Neural progenitor cell (in vitro differentiated cells): ENCODE data around the gene ABI3BP. TPM values are rescaled to one million over a fixed set of nuclear protein-coding genes. Genes with fewer than 3 reads are reported as not detected.

Source experiments
- DNase-seq: peaks from one replicate; pipeline ENCODE4 v3.0.0-alpha.2; 2016; ENCODE audit warnings: low spot score
- H2AFZ ChIP-seq: fragments of 200-600 bp; sonication (generic); replicated peaks from 2 replicates; pipeline ENCODE4 v1.6.1; 2016; ENCODE audit warnings: antibody characterized with exemption
- H3F3A ChIP-seq: fragments of 200-600 bp; sonication (generic); 2 replicates; pipeline ENCODE4 v1.6.1; 2016; ENCODE audit warnings: antibody characterized with exemption, low read depth
- H3K27ac ChIP-seq: fragments of 200-600 bp; sonication (generic); 2 replicates; pipeline ENCODE4 v1.5.1; 2016; ENCODE audit warnings: mild to moderate bottlenecking
- H3K27me3 ChIP-seq: fragments of 200-600 bp; sonication (generic); 2 replicates; pipeline ENCODE4 v1.6.1; 2016; ENCODE audit warnings: mild to moderate bottlenecking, moderate library complexity
- H3K36me3 ChIP-seq: fragments of 200-600 bp; sonication (generic); 2 replicates; pipeline ENCODE4 v1.5.1; 2016
- H3K4me1 ChIP-seq: fragments of 200-600 bp; sonication (generic); 2 replicates; pipeline ENCODE4 v1.6.1; 2016; ENCODE audit warnings: mixed run types
- H3K4me2 ChIP-seq: fragments of 200-600 bp; sonication (generic); 2 replicates; pipeline ENCODE4 v1.6.1; 2016
- H3K4me3 ChIP-seq: fragments of 200-600 bp; sonication (generic); 2 replicates; pipeline ENCODE4 v1.5.1; 2016
- H3K79me2 ChIP-seq: fragments of 200-600 bp; sonication (generic); 2 replicates; pipeline ENCODE4 v1.6.1; 2016; ENCODE audit warnings: low read depth
- H3K9ac ChIP-seq: fragments of 200-600 bp; sonication (generic); 2 replicates; pipeline ENCODE4 v1.6.1; 2016
- H3K9me3 ChIP-seq: fragments of 200-600 bp; sonication (generic); 2 replicates; pipeline ENCODE4 v1.5.1; 2016; ENCODE audit warnings: low read depth
- H4K20me1 ChIP-seq: fragments of 200-600 bp; sonication (generic); 2 replicates; pipeline ENCODE4 v1.6.1; 2016; ENCODE audit warnings: low read depth
- H3K27ac Mint-ChIP-seq: 3 replicates; pipeline ENCODE4 v1.8.0; 2021; ENCODE audit warnings: mixed read lengths
- H3K27me3 Mint-ChIP-seq: 2 replicates; pipeline ENCODE4 v1.8.0; 2022; ENCODE audit warnings: low read depth, mild to moderate bottlenecking, inconsistent platforms, moderate library complexity, mixed read lengths; ENCODE audit not compliant: insufficient read depth
- H3K36me3 Mint-ChIP-seq: 3 replicates; pipeline ENCODE4 v1.8.0; 2021; ENCODE audit warnings: mixed read lengths
- H3K4me1 Mint-ChIP-seq: 3 replicates; pipeline ENCODE4 v1.8.0; 2021; ENCODE audit warnings: mixed read lengths
- H3K4me3 Mint-ChIP-seq: 3 replicates; pipeline ENCODE4 v1.8.0; 2021; ENCODE audit warnings: mild to moderate bottlenecking, moderate library complexity, mixed read lengths
- H3K9me3 Mint-ChIP-seq: 3 replicates; pipeline ENCODE4 v1.8.0; 2020; ENCODE audit warnings: mixed read lengths
- CTCF ChIP-seq: fragments of 200-600 bp; sonication (generic); IDR thresholded peaks from 2 replicates; pipeline ENCODE4 v1.5.1; 2017; ENCODE audit warnings: antibody characterized with exemption, mild to moderate bottlenecking
- EZH2 ChIP-seq: fragments of 200-600 bp; sonication (generic); IDR thresholded peaks from 2 replicates; pipeline ENCODE4 v1.6.1; 2017; ENCODE audit warnings: antibody characterized with exemption, mild to moderate bottlenecking, moderate library complexity
- EZH2phosphoT487 ChIP-seq: fragments of 200-600 bp; sonication (generic); IDR thresholded peaks from 2 replicates; pipeline ENCODE4 v1.6.1; 2017; ENCODE audit warnings: antibody characterized with exemption
- small RNA-seq: library from RNA; depleted of rRNA; stranded (forward); fragments of <200 nt; gene quantifications from one replicate; pipeline ENCODE3, GENCODE V24; 2015
- total RNA-seq: library from RNA; depleted of rRNA; stranded (reverse); fragments of >200 nt; gene quantifications from 2 replicates; pipeline ENCODE4 v1.2.3, GENCODE V29; 2015; ENCODE audit warnings: low replicate concordance

Gene ABI3BP
- total RNA-seq, 1 donor from 2014 or later: not detected

- peaks cover 17% of the 10 kb centered on the region for H3K27me3 ChIP-seq
- no peak for DNase-seq
- no peak overlapping the region for H3K4me2 ChIP-seq
- no peak for TF ChIP-seq CTCF
- no peak for TF ChIP-seq EZH2
- no peak for TF ChIP-seq EZH2phosphoT487
- H3K27ac ChIP-seq: no peak overlapping the region
- no peaks in the 10 kb centered on the region for H4K20me1 ChIP-seq
- Mint-ChIP-seq H3K4me1 (no peaks in the 10 kb centered on the region), H3K9me3 (no peaks in the 10 kb centered on the region), H3K36me3 (no peaks in the 10 kb centered on the region), H3K4me3 (no peak overlapping the region), H3K27ac (no peak overlapping the region), H3K27me3 (no peaks in the 10 kb centered on the region)
- H3K4me1 ChIP-seq: no peaks in the 10 kb centered on the region
- no peaks in the 10 kb centered on the region for H3K36me3 ChIP-seq
- H2AFZ ChIP-seq: no peak overlapping the region
- no peaks in the 10 kb centered on the region for H3K79me2 ChIP-seq
- no peak overlapping the region for H3K4me3 ChIP-seq
- H3K9ac ChIP-seq: no peak overlapping the region
- H3K9me3 ChIP-seq: no peaks in the 10 kb centered on the region
- no peaks in the 10 kb centered on the region for H3F3A ChIP-seq
Measured at GRCh38 chr3:100700708-100701107, 292.5 kb downstream of the ABI3BP start.

Small RNAs within 50 kb of the gene (small RNA-seq; reads per million reads assigned to genes)
- not detected for gene RNU6-865P
